A673 (cell line): ENCODE results near the gene CDH1. TPM values are rescaled to one million over a fixed set of nuclear protein-coding genes. Genes with fewer than 3 reads are reported as not detected.
A peak's percentile ranks its signal among the peaks of the same experiment; 100 is the strongest.
"Not testable (repeated sequence)": the region's sequence is repeated elsewhere in the genome, so short reads cannot be mapped to it uniquely, and the experiment has no call there.

Experiments used
- BruUV-seq: library from RNA; stranded (reverse); fragments of 400-500 nt; replicated peaks from 2 replicates; lab custom pipeline; 2021; lab: Mats Ljungman, UMichigan
- CTCF ChIA-PET: fragments of 300-600 bp; sonication (Branson Sonifier 250); formaldehyde crosslinking; loops from one replicate; lab custom pipeline; 2022; ENCODE audit warnings: antibody characterized with exemption; lab: Charles Lee
- POLR2A ChIA-PET: fragments of 300-600 bp; sonication (Branson Sonifier 250); formaldehyde crosslinking; loops from one replicate; lab custom pipeline; 2022; ENCODE audit warnings: antibody characterized with exemption; ENCODE audit not compliant: low non-redundant PET; lab: Charles Lee
- DNase-seq: peaks from one replicate; pipeline ENCODE4 v3.0.0-alpha.2; 2015; ENCODE audit warnings: low spot score
- H3K27ac ChIP-seq: fragments of 200-600 bp; sonication (generic); 2 replicates; pipeline ENCODE4 v1.5.1; 2016; ENCODE audit warnings: mixed run types, low read depth, mild to moderate bottlenecking, mixed read lengths, antibody characterized with exemption, low read length; ENCODE audit not compliant: poor library complexity, severe bottlenecking
- H3K27me3 ChIP-seq: fragments of 200-600 bp; sonication (generic); replicated peaks from 2 replicates; pipeline ENCODE4 v1.6.1; 2017; ENCODE audit warnings: mixed run types, low read depth, mild to moderate bottlenecking, mixed read lengths, antibody characterized with exemption, low read length; ENCODE audit not compliant: insufficient read depth, poor library complexity
- H3K36me3 ChIP-seq: fragments of 200-600 bp; sonication (generic); 2 replicates; pipeline ENCODE4 v1.6.1; 2016; ENCODE audit warnings: mixed run types, mild to moderate bottlenecking, mixed read lengths, antibody characterized with exemption, low read length; ENCODE audit not compliant: insufficient read depth, poor library complexity, severe bottlenecking
- H3K4me1 ChIP-seq: fragments of 200-600 bp; sonication (generic); 2 replicates; pipeline ENCODE4 v1.6.1; 2017; ENCODE audit warnings: mixed run types, mild to moderate bottlenecking, mixed read lengths, antibody characterized with exemption, low read length; ENCODE audit not compliant: insufficient read depth, poor library complexity, severe bottlenecking
- H3K4me3 ChIP-seq: fragments of 200-600 bp; sonication (generic); 2 replicates; pipeline ENCODE4 v1.5.1; 2016; ENCODE audit warnings: low read depth, mixed run types, mild to moderate bottlenecking, mixed read lengths, low read length; ENCODE audit not compliant: poor library complexity, severe bottlenecking
- H3K9me3 ChIP-seq: fragments of 200-600 bp; sonication (generic); 2 replicates; pipeline ENCODE4 v1.6.1; 2016; ENCODE audit warnings: mixed run types, low read depth, mild to moderate bottlenecking, mixed read lengths, antibody characterized with exemption, low read length; ENCODE audit not compliant: poor library complexity, severe bottlenecking
- EZH2 ChIP-seq: fragments of 200-600 bp; sonication (generic); IDR thresholded peaks from 2 replicates; pipeline ENCODE4 v1.6.1; 2017; ENCODE audit warnings: borderline replicate concordance, low read depth, mild to moderate bottlenecking, mixed read lengths, antibody characterized with exemption, low read length; ENCODE audit not compliant: poor library complexity, severe bottlenecking
- intact Hi-C: fragments of 100-400 bp; cut with micrococcal nuclease; formaldehyde crosslinking; loops from one replicate; pipeline ENCODE4 v1.10.0; 2022; ENCODE audit not compliant: unreplicated experiment
- total RNA-seq: library from RNA; stranded (reverse); gene quantifications from 2 replicates; pipeline ENCODE4 v1.2.3, GENCODE V29; 2021
- TF ChIP-seq, protein P1 (sequence below): fragments of 300-800, 200-600 bp; sonication (generic); conservative IDR thresholded peaks from 2 replicates; pipeline ENCODE4 v1.5.1; 2017; ENCODE audit warnings: low read depth, mild to moderate bottlenecking, antibody characterized with exemption, low read length, moderate library complexity, mixed read lengths

Gene CDH1
- total RNA-seq, 1 experiment from 2014 or later: 0.06 TPM

DNA sequence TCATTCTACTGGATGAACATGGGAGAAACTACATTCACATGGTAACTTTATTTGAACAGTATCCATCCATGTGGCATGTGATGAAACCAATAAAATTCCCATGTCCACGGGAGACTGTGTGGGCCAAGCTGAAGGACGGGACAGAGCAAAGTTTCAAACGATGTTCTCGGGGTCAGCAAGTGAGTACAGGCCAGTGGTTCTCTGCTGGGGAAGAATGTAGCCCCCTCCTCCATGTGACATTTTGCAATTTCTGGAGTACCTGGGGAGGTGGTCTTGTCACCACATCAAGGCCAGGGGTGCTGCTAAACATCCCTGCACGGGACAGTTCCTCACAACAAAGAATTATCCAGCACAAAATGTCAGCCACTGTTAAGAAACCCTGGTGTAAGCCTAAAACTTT, 98.9 kb downstream of the CDH1 start:
- Histone ChIP-seq H3K36me3 (no peaks in the 10 kb centered on the region), H3K4me1 (no peaks in the 10 kb centered on the region), H3K9me3 (no peaks in the 10 kb centered on the region), H3K27ac (no peak overlapping the region), H3K27me3 (no peaks in the 10 kb centered on the region), H3K4me3 (no peak overlapping the region)
- DNase-seq: no peak
- CTCF ChIA-PET: no interaction called here
- BruUV-seq: no TSS peak
- TF ChIP-seq, protein P1, sequence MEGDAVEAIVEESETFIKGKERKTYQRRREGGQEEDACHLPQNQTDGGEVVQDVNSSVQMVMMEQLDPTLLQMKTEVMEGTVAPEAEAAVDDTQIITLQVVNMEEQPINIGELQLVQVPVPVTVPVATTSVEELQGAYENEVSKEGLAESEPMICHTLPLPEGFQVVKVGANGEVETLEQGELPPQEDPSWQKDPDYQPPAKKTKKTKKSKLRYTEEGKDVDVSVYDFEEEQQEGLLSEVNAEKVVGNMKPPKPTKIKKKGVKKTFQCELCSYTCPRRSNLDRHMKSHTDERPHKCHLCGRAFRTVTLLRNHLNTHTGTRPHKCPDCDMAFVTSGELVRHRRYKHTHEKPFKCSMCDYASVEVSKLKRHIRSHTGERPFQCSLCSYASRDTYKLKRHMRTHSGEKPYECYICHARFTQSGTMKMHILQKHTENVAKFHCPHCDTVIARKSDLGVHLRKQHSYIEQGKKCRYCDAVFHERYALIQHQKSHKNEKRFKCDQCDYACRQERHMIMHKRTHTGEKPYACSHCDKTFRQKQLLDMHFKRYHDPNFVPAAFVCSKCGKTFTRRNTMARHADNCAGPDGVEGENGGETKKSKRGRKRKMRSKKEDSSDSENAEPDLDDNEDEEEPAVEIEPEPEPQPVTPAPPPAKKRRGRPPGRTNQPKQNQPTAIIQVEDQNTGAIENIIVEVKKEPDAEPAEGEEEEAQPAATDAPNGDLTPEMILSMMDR: no peak
- no peak for TF ChIP-seq EZH2
- intact Hi-C loops: no loop called here
- POLR2A ChIA-PET: no interaction called here

- DNase-seq: no peak
- H3K4me3 ChIP-seq: no peak overlapping the region
- H3K9me3 ChIP-seq: no peaks in the 10 kb centered on the region
- H3K27me3 ChIP-seq: no peaks in the 10 kb centered on the region
- intact Hi-C loops: no loop called here
- TF ChIP-seq, protein P1: no peak
- TF ChIP-seq EZH2: no peak
- POLR2A ChIA-PET: no interaction called here
- H3K4me1 ChIP-seq: peaks cover 3% of the 10 kb centered on the region
- BruUV-seq: no TSS peak
- CTCF ChIA-PET: no interaction called here
- no peak overlapping the region for H3K27ac ChIP-seq
- H3K36me3 ChIP-seq: no peaks in the 10 kb centered on the region
Observed at GRCh38 chr16:68839831-68840230, 102.7 kb downstream of the CDH1 start.

DNA sequence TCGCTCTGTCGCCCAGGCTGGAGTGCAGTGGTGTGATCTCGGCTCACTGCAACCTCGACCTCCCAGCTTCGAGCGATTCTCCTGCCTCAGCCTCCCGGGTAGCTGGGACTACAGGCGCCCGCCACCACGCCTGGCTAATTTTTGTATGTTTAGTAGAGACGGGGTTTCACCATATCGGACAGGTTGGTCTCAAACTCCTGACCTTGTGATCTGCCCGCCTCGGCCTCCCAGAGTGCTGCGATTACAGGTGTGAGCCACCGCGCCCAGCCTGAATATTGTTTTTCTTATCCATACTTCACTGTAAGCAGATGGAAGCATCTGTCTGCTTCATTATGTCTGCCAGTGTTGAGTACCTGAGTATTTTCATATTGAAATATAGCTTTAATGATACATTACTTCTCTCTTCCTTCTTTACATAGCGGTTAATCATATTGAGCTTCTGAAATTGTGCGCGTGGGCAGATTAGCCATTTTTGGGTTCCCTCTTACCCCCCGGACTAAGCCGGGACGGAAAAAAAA, 105.9 kb downstream of the CDH1 start:
- H3K36me3 ChIP-seq, H3K4me1 ChIP-seq, DNase-seq, H3K27me3 ChIP-seq, H3K9me3 ChIP-seq, BruUV-seq, CTCF ChIA-PET: not testable (repeated sequence)
- intact Hi-C loops: loop anchor here (2.0 kb wide), 1 partner anchor 314 kb away; no protein-coding TSS in a partner anchor
- peak overlapping the region; percentile 93 for H3K27ac ChIP-seq
- POLR2A ChIA-PET: interaction anchor here (0.7 kb wide), 1 partner anchor 290 kb away, joined by 4 read pairs; no protein-coding TSS in a partner anchor
- peak overlapping the region; percentile 72 for H3K4me3 ChIP-seq
